Heart left ventricle (tissue), 16 donors: ENCODE data around the gene MTRFR. TPM values are rescaled to one million over a fixed set of nuclear protein-coding genes. Genes with fewer than 3 reads are reported as not detected.
A peak's percentile ranks its signal among the peaks of the same experiment; 100 is the strongest.

Source experiments
- ATAC-seq, 4 donors: fragments of 200-7000 bp; cut with Tn5 transposase; one replicate each; pipeline ENCODE4 v1.9.1; 2020 to 2022; ENCODE audit warnings: moderate library complexity in 4 of 4, mild to moderate bottlenecking in 3 of 4, moderate number of reproducible peaks in 1 of 4
- DNase-seq, 5 donors: peaks; one replicate each; pipeline ENCODE4 v3.0.0-alpha.2; 2020
- H3K27ac ChIP-seq, 12 donors: fragments of 200-600 bp; sonication (generic) in 4 of 12; one replicate each; pipeline versions ENCODE4 v1.5.0 to v1.8.0; 2016 to 2022; ENCODE audit warnings: mild to moderate bottlenecking in 2 of 12
- H3K27me3 ChIP-seq, 9 donors: fragments of 200-600 bp; sonication (generic) in 2 of 9; one replicate each; pipeline versions ENCODE4 v1.5.1 to v1.8.0; 2016 to 2022; ENCODE audit warnings: mild to moderate bottlenecking in 3 of 9
- H3K36me3 ChIP-seq, 9 donors: fragments of 200-600 bp; sonication (generic) in 2 of 9; one replicate each; pipeline versions ENCODE4 v1.5.0 to v1.8.0; 2018 to 2022; ENCODE audit warnings: mild to moderate bottlenecking in 2 of 9
- H3K4me1 ChIP-seq, 12 donors: fragments of 200-600 bp; sonication (generic) in 4 of 12; one replicate each; pipeline versions ENCODE4 v1.5.0 to v1.8.0; 2016 to 2022; ENCODE audit warnings: mild to moderate bottlenecking in 3 of 12
- H3K4me3 ChIP-seq, 12 donors: fragments of 200-600 bp; sonication (generic) in 4 of 12; one replicate each; pipeline versions ENCODE4 v1.5.0 to v1.8.0; 2017 to 2022; ENCODE audit warnings: mild to moderate bottlenecking in 9 of 12, moderate library complexity in 4 of 12
- H3K9me3 ChIP-seq, 12 donors: fragments of 200-600 bp; sonication (generic) in 4 of 12; one replicate each; pipeline versions ENCODE4 v1.5.0 to v1.8.0; 2016 to 2022; ENCODE audit warnings: mild to moderate bottlenecking in 1 of 12
- CTCF ChIP-seq, 12 donors: fragments of 200-600 bp; sonication (generic) in 4 of 12; IDR thresholded peaks; one replicate each; pipeline versions ENCODE4 v1.5.0 to v1.8.0; 2018 to 2022; ENCODE audit warnings: antibody characterized with exemption in 12 of 12, mild to moderate bottlenecking in 5 of 12
- POLR2A ChIP-seq, 2 donors: fragments of 450-650 bp; IDR thresholded peaks; one replicate each; pipeline ENCODE4 v1.6.1; 2017; ENCODE audit warnings: antibody characterized with exemption in 2 of 2, mild to moderate bottlenecking in 2 of 2, moderate library complexity in 2 of 2
- WGBS, 4 donors: extraction: QIAGEN DNeasy Blood & Tissue Kit in 2 of 4; methylation state at CpG; one replicate each; pipeline versions ENCODE4 v1.1.5 to v1.1.7; 2013 to 2018; 5-methylcytosine and 5-hydroxymethylcytosine counted together
- intact Hi-C, 10 donors: fragments of 100-400 bp; cut with DNase I; formaldehyde crosslinking; loops; one replicate each; pipeline versions ENCODE4 v1.11.1 to v1.14.2; 2022
- polyA plus RNA-seq, 2 donors: library from polyadenylated mRNA; stranded (reverse); fragments of 200-250 nt; gene quantifications; one replicate each; pipeline ENCODE4 v1.2.3, GENCODE V29; 2013
- total RNA-seq, 9 donors: library from RNA; depleted of rRNA in 2 of 9; stranded (reverse); fragments of >200 nt in 2 of 9; fragmentation: NEBNext Ultra II Directional in 3 of 9; extraction: Animal tissue kit (Norgen Biotek cat#: 25700) in 3 of 9; gene quantifications; one replicate each; pipeline versions ENCODE4 v1.1.0 to v1.2.4, GENCODE V29; 2016 to 2023
- donor health status: ischemic (EF 13 %, LVEDD 7.1; RV severe dilation, severe dysfunction).
- donor health status: healthy with polysubstance abuse.
- donor health status: DM: no; HTN: yes; CAD: no.
- donor health status: DM: no; HTN: no; CAD: no.
- donor health status: ischemic (EF 25% LVEDD 6.9; RV normal size, moderate dysfunction).
- donor health status: ischemic (EF 25% LVEDD 5.7; RV mildly dilated, moderate dysfunction).
- donor health status: healthy.
- donor health status: DM: yes; HTN: yes; CAD: no.
- donor health status: ischemic (EF 35%, LVEDD 5.7; RV mildly dilated, moderate dysfunction).
- donor health status: nonischemic (EF 11% LVEDD 7.7; RV severe dilation, severe dysfunction).
- donor health status: DM: yes; HTN: yes; CAD: no.
- donor health status: PGD.
- donor health status: ischemic (EF 29% LVEDD 5.4; RV normal size, mild dysfunction).
- donor health status: nonischemic (EF 23%, LVEDD 6.1; RV moderate dilation, normal function).

The MTRFR gene
- total and polyA plus RNA-seq, 11 donors: 7.9 to 16.0 (median 11.8) TPM

GRCh38 chr12:123263196-123263817 is 30.1 kb downstream of the MTRFR start:
- peaks cover 0 to 9% (median 6%) of the 10 kb centered on the region in 12 donors for H3K4me1 ChIP-seq
- no peaks in the 10 kb centered on the region for H3K27me3 ChIP-seq
- H3K4me3 ChIP-seq: no peak overlapping the region
- TF ChIP-seq CTCF (IDR thresholded peaks at IDR 0.05) (no peak), POLR2A (IDR thresholded peaks at IDR 0.05) (no peak)
- H3K36me3 ChIP-seq: peaks cover 0 to 86% (median 68%) of the 10 kb centered on the region in 9 donors
- ATAC-seq (no peak), DNase-seq (no peak)
- 88 to 91% (median 89%) methylated on average over 8 of the region's 8 CpGs for WGBS, 4 donors
- intact Hi-C loops: loop anchor here in 2 of 10 donors (10.0 kb wide), 1 partner anchor 341 kb away; the partner anchor contains the start of gene DDX55 (in 2 of the 2)
- H3K9me3 ChIP-seq: no peaks in the 10 kb centered on the region
- H3K27ac ChIP-seq: no peak overlapping the region

- H3K27me3 ChIP-seq: no peaks in the 10 kb centered on the region
- H3K27ac ChIP-seq: no peak overlapping the region
- H3K4me3 ChIP-seq: no peak overlapping the region
- no peaks in the 10 kb centered on the region for H3K9me3 ChIP-seq
- peaks cover 0 to 21% (median 19%) of the 10 kb centered on the region in 12 donors for H3K4me1 ChIP-seq
- intact Hi-C loops: loop anchor here in 2 of 10 donors (10.0 kb wide), 1 partner anchor 340 kb away; the partner anchor contains the start of gene DDX55 (in 2 of the 2)
- TF ChIP-seq CTCF (IDR thresholded peaks at IDR 0.05) (peak in 3 of 12 donors; percentile 17 to 35 (median 25)), POLR2A (IDR thresholded peaks at IDR 0.05) (no peak)
- peaks cover 0 to 72% (median 54%) of the 10 kb centered on the region in 9 donors for H3K36me3 ChIP-seq
- 54 to 64% (median 59%) methylated on average over 7 of the region's 7 CpGs for WGBS, 4 donors
- no peak for DNase-seq
- no peak for ATAC-seq
Observed at GRCh38 chr12:123264642-123265041, 31.4 kb downstream of the MTRFR start.

GRCh38 chr12:123265851-123266678 is 32.8 kb downstream of the MTRFR start:
- Histone ChIP-seq H3K27ac (no peak overlapping the region), H3K9me3 (no peaks in the 10 kb centered on the region), H3K36me3 (peaks cover 0 to 58% (median 40%) of the 10 kb centered on the region in 9 donors), H3K4me1 (peaks cover 3 to 33% (median 26%) of the 10 kb centered on the region in 12 donors), H3K4me3 (no peak overlapping the region), H3K27me3 (no peaks in the 10 kb centered on the region)
- ATAC-seq (no peak), DNase-seq (no peak)
- 87 to 91% (median 89%) methylated on average over 32 to 35 of the region's 35 CpGs for WGBS, 4 donors
- intact Hi-C loops: loop anchor here in 2 of 10 donors (10.0 kb wide), 1 partner anchor 339 kb away; the partner anchor contains the start of gene DDX55 (in 2 of the 2)
- TF ChIP-seq POLR2A (IDR thresholded peaks at IDR 0.05): no peak
- TF ChIP-seq CTCF (IDR thresholded peaks at IDR 0.05): no peak
